ENCODE results near the gene DIRAS2.

DNA sequence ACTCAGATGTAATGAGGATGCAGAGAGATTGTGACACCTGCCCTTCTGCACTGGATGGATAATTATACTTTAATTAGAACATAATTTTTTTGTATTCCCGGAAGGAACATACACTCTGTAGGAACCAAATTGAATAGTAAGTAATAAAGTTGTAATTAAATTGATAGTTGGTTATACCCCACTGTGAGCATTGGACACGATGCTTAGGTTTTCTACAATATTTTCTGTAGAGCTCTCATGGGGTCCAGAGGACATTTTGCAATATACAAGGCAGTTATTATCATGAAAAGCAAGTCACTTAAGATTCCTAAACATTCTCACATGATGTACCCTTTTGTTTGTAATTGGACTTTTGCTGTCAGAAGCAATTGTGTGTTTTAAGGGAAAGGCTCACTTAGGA lies 63.4 kb downstream of the DIRAS2 start:
- TF ChIP-seq CTCF (optimal IDR thresholded peaks at IDR 0.05 in 1 of 3, IDR thresholded peaks at IDR 0.05 in 1 of 3, conservative IDR thresholded peaks at IDR 0.05 in 1 of 3; ENCODE audit: extremely low read depth in 1 of 3, insufficient read depth in 2 of 3, low read length in 3 of 3), result no peak
- TF ChIP-seq EZH2 (IDR thresholded peaks at IDR 0.05; ENCODE audit: low read length), result no peak

Measured in keratinocyte (primary cell).